GM20000 (cell line): ENCODE measurements around the gene HSD17B13.

Experiments
- DNase-seq: peaks from one replicate; pipeline ENCODE4 v3.0.0; 2012; ENCODE audit warnings: low spot score
- TF ChIP-seq, protein P1 (sequence below): IDR thresholded peaks from 2 replicates; pipeline ENCODE4 v1.5.1; 2012; ENCODE audit warnings: mild to moderate bottlenecking, control low read depth; ENCODE audit errors: extremely low read depth, missing control alignments

The HSD17B13 gene

DNA sequence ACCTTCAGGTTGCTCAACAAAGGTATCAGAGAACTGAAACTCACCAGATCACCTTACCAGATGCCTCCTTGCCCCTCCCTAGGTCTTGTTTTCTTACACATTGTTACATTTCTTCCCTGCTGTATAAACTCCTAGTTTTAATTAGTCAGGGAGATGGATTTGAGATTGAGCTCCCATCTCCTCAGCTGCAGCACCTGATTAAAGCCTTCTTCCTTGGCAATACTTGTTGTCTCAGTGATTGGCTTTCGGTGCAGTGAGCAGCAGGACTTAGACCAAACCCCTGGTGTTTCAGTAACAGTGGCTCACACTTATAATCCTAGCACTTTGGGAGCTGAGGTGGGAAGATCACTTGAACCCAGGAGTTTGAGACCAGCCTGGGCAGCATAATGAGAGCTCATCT is 59.8 kb downstream of the HSD17B13 start:
- TF ChIP-seq, protein P1, sequence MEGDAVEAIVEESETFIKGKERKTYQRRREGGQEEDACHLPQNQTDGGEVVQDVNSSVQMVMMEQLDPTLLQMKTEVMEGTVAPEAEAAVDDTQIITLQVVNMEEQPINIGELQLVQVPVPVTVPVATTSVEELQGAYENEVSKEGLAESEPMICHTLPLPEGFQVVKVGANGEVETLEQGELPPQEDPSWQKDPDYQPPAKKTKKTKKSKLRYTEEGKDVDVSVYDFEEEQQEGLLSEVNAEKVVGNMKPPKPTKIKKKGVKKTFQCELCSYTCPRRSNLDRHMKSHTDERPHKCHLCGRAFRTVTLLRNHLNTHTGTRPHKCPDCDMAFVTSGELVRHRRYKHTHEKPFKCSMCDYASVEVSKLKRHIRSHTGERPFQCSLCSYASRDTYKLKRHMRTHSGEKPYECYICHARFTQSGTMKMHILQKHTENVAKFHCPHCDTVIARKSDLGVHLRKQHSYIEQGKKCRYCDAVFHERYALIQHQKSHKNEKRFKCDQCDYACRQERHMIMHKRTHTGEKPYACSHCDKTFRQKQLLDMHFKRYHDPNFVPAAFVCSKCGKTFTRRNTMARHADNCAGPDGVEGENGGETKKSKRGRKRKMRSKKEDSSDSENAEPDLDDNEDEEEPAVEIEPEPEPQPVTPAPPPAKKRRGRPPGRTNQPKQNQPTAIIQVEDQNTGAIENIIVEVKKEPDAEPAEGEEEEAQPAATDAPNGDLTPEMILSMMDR = no peak
- no peak for DNase-seq

DNA sequence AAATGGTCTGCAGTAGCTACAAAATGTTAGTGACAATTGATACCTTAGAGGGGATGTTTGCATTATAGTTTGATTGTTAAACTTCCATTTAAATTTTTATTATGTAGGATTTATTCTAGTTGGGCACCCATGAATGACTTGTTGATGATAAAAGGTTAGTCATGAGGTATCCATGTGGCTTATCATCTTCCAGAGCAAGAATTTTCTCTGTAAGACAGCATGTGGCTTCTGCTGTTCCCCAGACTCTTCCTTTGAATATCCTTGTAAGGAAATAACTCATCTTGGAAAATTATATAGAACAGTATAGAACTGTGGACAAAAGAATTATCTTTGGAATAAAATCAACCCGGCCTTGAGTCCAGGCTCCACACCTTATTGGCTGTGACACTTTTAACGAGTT is 62.2 kb downstream of the HSD17B13 start:
- TF ChIP-seq, protein P1 = no peak
- no peak for DNase-seq

DNA sequence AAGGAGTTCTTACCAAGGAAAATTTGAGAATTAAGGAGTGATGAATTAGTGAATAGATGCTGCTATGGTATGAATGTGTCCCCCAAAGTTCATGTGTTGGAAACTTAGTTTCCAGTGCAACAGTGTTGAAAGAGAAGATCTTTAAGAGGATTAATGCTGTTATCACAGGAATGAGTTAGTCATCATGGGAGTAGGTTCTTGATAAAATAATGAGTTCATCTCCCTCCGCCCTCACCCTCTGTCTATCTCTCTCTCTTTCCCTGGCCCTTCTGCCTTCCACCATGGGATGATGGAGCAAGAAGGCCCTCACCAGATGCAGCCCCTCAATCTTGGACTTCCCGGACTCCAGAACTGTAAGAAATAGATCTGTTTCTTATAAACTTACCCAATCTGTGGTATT is 64.0 kb downstream of the HSD17B13 start:
- DNase-seq = no peak
- TF ChIP-seq, protein P1 = no peak

DNA sequence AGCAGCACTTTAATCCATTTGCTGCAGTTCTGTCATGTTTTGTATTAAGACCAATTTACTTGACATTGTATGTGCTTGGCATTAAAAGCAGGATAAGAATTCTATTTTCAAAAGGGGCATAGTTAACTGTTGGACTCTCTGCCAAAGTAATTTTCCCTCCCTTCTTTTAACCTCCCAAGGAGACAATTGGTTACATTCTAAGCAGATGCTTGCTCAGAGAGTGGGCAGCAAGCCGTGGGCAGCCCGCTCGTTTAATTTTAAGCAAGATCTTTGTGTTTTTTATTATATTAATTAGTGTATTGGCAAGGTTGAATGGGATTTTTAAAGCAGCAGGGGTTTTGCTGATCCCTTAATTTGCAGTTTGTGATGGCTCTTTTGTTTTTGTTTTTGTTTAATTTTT is 65.2 kb downstream of the HSD17B13 start:
- TF ChIP-seq, protein P1 = no peak
- DNase-seq = no peak

DNA sequence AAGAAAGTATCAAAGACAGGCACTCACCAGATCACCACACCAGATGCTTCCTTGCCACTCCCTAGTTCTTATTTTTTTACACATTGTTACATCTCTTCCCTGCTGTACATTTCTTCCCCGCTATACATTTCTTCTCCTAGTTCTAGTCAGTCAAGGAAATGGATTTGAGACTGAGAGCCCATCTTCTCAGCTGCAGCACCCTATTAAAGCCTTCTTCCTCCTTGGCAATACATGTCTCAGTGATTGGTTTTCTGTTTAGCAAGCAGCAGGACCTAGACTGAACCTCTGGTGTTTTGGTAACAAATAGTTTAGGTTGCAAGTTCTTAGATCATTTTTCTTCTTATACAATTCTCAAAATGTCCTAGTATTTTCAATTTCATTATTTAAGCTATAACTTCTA is 66.9 kb downstream of the HSD17B13 start:
- TF ChIP-seq, protein P1 = no peak
- no peak for DNase-seq
